Measurements from ENCODE around the gene PPL. TPM values are rescaled to one million over a fixed set of nuclear protein-coding genes. Genes with fewer than 3 reads are reported as not detected.

PPL gene
- total and polyA plus RNA-seq, 4 donors = 19.9 to 89.0 (median 52.8) TPM

DNA sequence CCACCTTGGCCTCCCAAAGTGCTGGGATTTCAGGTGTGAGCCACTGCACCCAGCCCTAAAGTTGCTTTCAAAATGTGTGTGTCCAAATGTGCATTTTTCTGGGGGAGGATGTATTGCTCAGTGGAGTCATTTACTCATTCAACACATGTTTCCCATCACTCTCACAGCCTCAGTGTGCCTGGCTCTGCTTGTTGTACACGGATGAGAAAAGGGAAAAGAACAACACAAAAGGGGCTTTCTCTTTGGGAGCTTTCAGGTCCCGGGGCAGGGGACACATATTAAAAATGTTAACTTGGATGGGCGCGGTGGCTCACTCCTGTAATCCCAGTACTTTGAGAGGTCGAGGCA lies 1.7 kb upstream of the PPL start:
- WGBS, 2 donors = 83 to 90% methylated on average over 5 of the region's 5 CpGs
- H3K36me3 ChIP-seq (ENCODE audit: control insufficient read depth in 4 of 4, insufficient read depth in 4 of 4, low read length in 4 of 4) = no peaks in the 10 kb centered on the region
- no peak overlapping the region for H3K9ac ChIP-seq (ENCODE audit: insufficient read depth in 1 of 2, low read length in 2 of 2)
- ATAC-seq (ENCODE audit: insufficient read depth, low FRiP score) (no peak), DNase-seq (peak in 1 of 3 donors; percentile 40)
- TF ChIP-seq, protein P1, sequence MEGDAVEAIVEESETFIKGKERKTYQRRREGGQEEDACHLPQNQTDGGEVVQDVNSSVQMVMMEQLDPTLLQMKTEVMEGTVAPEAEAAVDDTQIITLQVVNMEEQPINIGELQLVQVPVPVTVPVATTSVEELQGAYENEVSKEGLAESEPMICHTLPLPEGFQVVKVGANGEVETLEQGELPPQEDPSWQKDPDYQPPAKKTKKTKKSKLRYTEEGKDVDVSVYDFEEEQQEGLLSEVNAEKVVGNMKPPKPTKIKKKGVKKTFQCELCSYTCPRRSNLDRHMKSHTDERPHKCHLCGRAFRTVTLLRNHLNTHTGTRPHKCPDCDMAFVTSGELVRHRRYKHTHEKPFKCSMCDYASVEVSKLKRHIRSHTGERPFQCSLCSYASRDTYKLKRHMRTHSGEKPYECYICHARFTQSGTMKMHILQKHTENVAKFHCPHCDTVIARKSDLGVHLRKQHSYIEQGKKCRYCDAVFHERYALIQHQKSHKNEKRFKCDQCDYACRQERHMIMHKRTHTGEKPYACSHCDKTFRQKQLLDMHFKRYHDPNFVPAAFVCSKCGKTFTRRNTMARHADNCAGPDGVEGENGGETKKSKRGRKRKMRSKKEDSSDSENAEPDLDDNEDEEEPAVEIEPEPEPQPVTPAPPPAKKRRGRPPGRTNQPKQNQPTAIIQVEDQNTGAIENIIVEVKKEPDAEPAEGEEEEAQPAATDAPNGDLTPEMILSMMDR (IDR thresholded peaks at IDR 0.05; ENCODE audit: control extremely low read depth, extremely low read depth) = no peak
- H3K27me3 ChIP-seq (ENCODE audit: control insufficient read depth in 3 of 3, insufficient read depth in 3 of 3, low read length in 2 of 3) = peaks cover 0 to 13% (median 5%) of the 10 kb centered on the region in 3 donors
- H3K4me3 ChIP-seq = no peak overlapping the region
- no peak overlapping the region for H3K27ac ChIP-seq (ENCODE audit: low read depth in 1 of 2, low read length in 1 of 2)
- H3K4me1 ChIP-seq (ENCODE audit: control insufficient read depth in 5 of 5, insufficient read depth in 5 of 5, low read length in 5 of 5) = peaks cover 0 to 26% (median 16%) of the 10 kb centered on the region in 5 donors
- H3K9me3 ChIP-seq (ENCODE audit: control insufficient read depth in 4 of 4, insufficient read depth in 3 of 4, low read length in 3 of 4) = no peaks in the 10 kb centered on the region

DNA sequence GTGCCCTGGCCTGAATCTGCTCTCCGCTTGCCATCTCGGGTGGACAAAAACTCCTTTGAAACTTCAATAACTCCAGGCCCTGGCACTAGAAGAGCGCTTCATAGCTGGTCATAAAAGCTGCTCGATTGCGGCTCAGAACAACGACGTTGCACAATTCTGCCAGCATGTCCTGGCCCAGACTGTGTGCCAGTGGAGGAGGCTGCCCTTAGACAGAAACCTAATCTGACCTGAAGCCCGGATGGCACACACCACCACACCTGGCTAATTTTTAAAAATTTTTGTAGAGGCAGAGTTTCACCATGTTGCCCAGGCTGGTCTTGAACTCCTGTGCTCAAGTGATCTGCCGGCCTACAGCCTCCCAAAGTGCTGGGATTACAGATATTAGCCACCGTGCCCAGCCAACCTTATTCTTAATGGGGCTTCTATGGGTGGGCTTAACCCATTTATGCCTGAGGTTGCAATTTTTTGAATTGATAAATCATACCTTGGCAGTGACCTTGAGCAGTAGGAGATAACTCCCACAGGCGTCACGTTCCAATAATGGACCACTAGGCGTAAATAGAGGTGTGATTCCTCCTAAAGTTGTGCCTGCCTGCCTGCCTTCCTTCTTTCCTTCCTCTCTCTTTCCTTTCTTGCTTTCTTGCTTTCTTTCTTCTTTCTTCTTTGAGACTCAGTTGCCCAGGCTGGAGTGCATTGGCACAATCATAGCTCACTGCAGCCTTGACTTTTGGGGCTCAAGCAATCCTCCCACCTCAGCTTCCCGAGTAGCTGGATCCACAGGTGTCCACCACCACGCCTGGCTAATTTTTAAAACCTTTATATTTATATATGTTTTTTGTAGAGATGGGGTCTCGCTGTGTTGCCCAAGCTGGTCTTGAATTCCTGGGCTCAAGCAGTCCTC lies 1.1 kb upstream of the PPL start:
- Histone ChIP-seq H3K9me3 (ENCODE audit: control insufficient read depth in 4 of 4, insufficient read depth in 3 of 4, low read length in 3 of 4) (no peaks in the 10 kb centered on the region), H3K4me3 (no peak overlapping the region), H3K9ac (ENCODE audit: insufficient read depth in 1 of 2, low read length in 2 of 2) (no peak overlapping the region), H3K27me3 (ENCODE audit: control insufficient read depth in 3 of 3, insufficient read depth in 3 of 3, low read length in 2 of 3) (peaks cover 0 to 13% (median 5%) of the 10 kb centered on the region in 3 donors), H3K36me3 (ENCODE audit: control insufficient read depth in 4 of 4, insufficient read depth in 4 of 4, low read length in 4 of 4) (no peaks in the 10 kb centered on the region), H3K4me1 (ENCODE audit: control insufficient read depth in 5 of 5, insufficient read depth in 5 of 5, low read length in 5 of 5) (peaks cover 0 to 21% (median 12%) of the 10 kb centered on the region in 5 donors), H3K27ac (ENCODE audit: low read depth in 1 of 2, low read length in 1 of 2) (peak overlapping the region in 1 of 2 donors; percentile 95)
- WGBS, 2 donors = 72 to 79% methylated on average over 16 of the region's 16 CpGs
- TF ChIP-seq, protein P1 (IDR thresholded peaks at IDR 0.05; ENCODE audit: control extremely low read depth, extremely low read depth) = no peak
- no peak for DNase-seq
- no peak for ATAC-seq (ENCODE audit: insufficient read depth, low FRiP score)

DNA sequence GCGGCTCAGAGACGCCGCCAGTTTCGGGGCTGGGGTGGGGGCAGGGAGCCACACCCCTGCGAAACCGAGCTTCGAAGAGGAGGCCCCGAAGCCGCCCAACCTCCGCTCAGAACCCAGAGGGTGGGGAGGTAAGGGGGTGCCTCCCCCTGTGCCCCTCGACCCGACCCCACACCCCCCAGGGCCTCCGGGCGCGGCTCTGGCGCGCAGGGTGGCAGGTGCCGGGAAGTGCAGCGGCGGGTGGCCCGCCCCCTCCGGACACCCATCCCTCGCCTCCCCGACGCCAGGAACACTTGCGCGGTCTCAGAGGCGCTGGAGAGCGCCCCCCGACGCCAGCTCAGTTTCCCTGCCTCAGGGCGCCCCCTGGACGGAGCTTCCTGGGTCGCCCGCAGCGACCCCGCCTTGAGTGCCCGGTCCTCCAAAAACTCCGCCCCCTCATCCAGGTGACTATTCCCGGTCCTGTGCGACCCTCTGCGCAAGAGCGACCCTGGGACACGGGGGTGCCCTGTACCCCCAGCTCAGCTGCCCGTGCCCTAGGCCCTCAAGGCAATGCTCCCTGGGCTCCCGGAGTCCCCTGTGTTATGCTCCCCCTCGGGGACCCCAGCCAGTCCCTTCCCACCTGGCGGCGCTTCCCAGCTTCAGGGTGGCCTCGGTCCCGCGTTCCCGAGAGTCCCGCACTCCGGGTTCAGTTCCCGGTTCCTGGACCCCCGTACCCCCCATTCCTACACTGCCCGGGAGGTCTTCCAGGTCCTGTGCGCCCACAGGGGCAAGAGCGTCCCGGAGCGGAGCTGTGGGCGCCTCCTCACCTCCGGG lies 562 bp downstream of the PPL start:
- Histone ChIP-seq H3K4me1 (ENCODE audit: control insufficient read depth in 5 of 5, insufficient read depth in 5 of 5, low read length in 5 of 5) (peaks cover 0 to 20% (median 12%) of the 10 kb centered on the region in 5 donors), H3K4me3 (peak overlapping the region; percentile 59), H3K9ac (ENCODE audit: insufficient read depth in 1 of 2, low read length in 2 of 2) (peak overlapping the region in 1 of 2 donors; percentile 25), H3K9me3 (ENCODE audit: control insufficient read depth in 4 of 4, insufficient read depth in 3 of 4, low read length in 3 of 4) (no peaks in the 10 kb centered on the region), H3K27me3 (ENCODE audit: control insufficient read depth in 3 of 3, insufficient read depth in 3 of 3, low read length in 2 of 3) (peaks cover 0 to 13% (median 5%) of the 10 kb centered on the region in 3 donors), H3K36me3 (ENCODE audit: control insufficient read depth in 4 of 4, insufficient read depth in 4 of 4, low read length in 4 of 4) (no peaks in the 10 kb centered on the region), H3K27ac (ENCODE audit: low read depth in 1 of 2, low read length in 1 of 2) (peak overlapping the region in 1 of 2 donors; percentile 88)
- peak; percentile 46 to 73 (median 61) for DNase-seq
- 2 to 4% methylated on average over 52 to 64 of the region's 64 CpGs for WGBS, 2 donors
- ATAC-seq (ENCODE audit: insufficient read depth, low FRiP score) = peak; percentile 29
- TF ChIP-seq, protein P1 (IDR thresholded peaks at IDR 0.05; ENCODE audit: control extremely low read depth, extremely low read depth) = no peak
